Endothelial cell of umbilical vein (primary cell): Measurements from ENCODE around the gene PTPRD. TPM values are rescaled to one million over a fixed set of nuclear protein-coding genes. Genes with fewer than 3 reads are reported as not detected.

Experiments used
- BruUV-seq: library from RNA; stranded (reverse); fragments of 400-500 nt; replicated peaks from 2 replicates; lab custom pipeline; 2021; lab: Mats Ljungman, UMichigan
- CTCF ChIA-PET: fragments of 300-600, 350-600 bp; sonication (Branson Sonifier 250); formaldehyde crosslinking; loops from one replicate; lab custom pipeline; 2021; ENCODE audit warnings: antibody characterized with exemption, inconsistent platforms; lab: Charles Lee
- POLR2A ChIA-PET: fragments of 300-600, 350-600 bp; sonication (Branson Sonifier 250); formaldehyde crosslinking; loops from one replicate; lab custom pipeline; 2021; ENCODE audit warnings: antibody characterized with exemption, inconsistent platforms; lab: Charles Lee
- DNase-seq: peaks from one replicate; pipeline ENCODE4 v3.0.0-alpha.2; 2011; ENCODE audit warnings: low read depth, low spot score
- FAIRE-seq: peaks from 2 replicates; lab custom pipeline; 2011; peaks lifted over from hg19 to GRCh38; lab: Jason Lieb, UNC
- H2AFZ ChIP-seq: 2 replicates; pipeline ENCODE4 v1.6.0; 2012; ENCODE audit warnings: low read depth, low read length, control low read depth, inconsistent platforms
- H3K27ac ChIP-seq: 2 replicates; pipeline ENCODE4 v1.5.1; 2011; ENCODE audit warnings: low read depth, mild to moderate bottlenecking, control low read depth, low read length, moderate library complexity; ENCODE audit not compliant: insufficient read depth
- H3K27me3 ChIP-seq, 2 experiments: 2 replicates each; pipeline versions ENCODE4 v1.6.0 to v1.6.1; 2011; ENCODE audit warnings: low read length in 2 of 2, mixed read lengths in 1 of 2; ENCODE audit not compliant: control insufficient read depth in 2 of 2, insufficient read depth in 2 of 2
- H3K36me3 ChIP-seq, 2 experiments: 2 replicates in 1 of 2; 3 replicates in 1 of 2; pipeline ENCODE4 v1.5.1; 2011; ENCODE audit warnings: low read length in 2 of 2, mild to moderate bottlenecking in 1 of 2, moderate library complexity in 1 of 2; ENCODE audit not compliant: control insufficient read depth in 2 of 2, insufficient read depth in 2 of 2; ENCODE audit errors: extremely low read depth in 1 of 2
- H3K4me1 ChIP-seq: 3 replicates; pipeline ENCODE4 v1.5.1; 2011; ENCODE audit warnings: mild to moderate bottlenecking, low read length; ENCODE audit not compliant: control insufficient read depth, insufficient read depth; ENCODE audit errors: extremely low read depth
- H3K4me2 ChIP-seq: 2 replicates; pipeline ENCODE4 v1.6.1; 2011; ENCODE audit warnings: low read length, control low read depth, mixed read lengths; ENCODE audit not compliant: insufficient read depth
- H3K4me3 ChIP-seq, 3 experiments: fragments of 200-600 bp in 1 of 3; sonication (generic), shearing (Covaris generic) in 1 of 3; replicated peaks in 1 of 3; 2 replicates each; pipeline ENCODE4 v1.5.1; 2011 to 2016; ENCODE audit warnings: control low read depth in 3 of 3, low read length in 3 of 3, mild to moderate bottlenecking in 2 of 3, inconsistent platforms in 1 of 3, low read depth in 1 of 3, moderate library complexity in 1 of 3; ENCODE audit not compliant: insufficient read depth in 1 of 3
- H3K79me2 ChIP-seq: 2 replicates; pipeline ENCODE4 v1.6.0; 2012; ENCODE audit warnings: low read length, inconsistent platforms; ENCODE audit not compliant: control insufficient read depth, insufficient read depth
- H3K9ac ChIP-seq: replicated peaks from 2 replicates; pipeline ENCODE3; 2011; ENCODE audit warnings: low read length, control low read depth; ENCODE audit not compliant: insufficient read depth; ENCODE audit errors: extremely low read depth
- H3K9me1 ChIP-seq: replicated peaks from 3 replicates; pipeline ENCODE4 v1.6.0; 2011; ENCODE audit warnings: mild to moderate bottlenecking, low read length; ENCODE audit not compliant: control insufficient read depth, insufficient read depth; ENCODE audit errors: extremely low read depth
- H3K9me3 ChIP-seq: replicated peaks from 2 replicates; pipeline ENCODE4 v1.5.1; 2012; ENCODE audit warnings: low read length, inconsistent platforms; ENCODE audit not compliant: control insufficient read depth, insufficient read depth
- H4K20me1 ChIP-seq: replicated peaks from 2 replicates; pipeline ENCODE3; 2011; ENCODE audit warnings: mild to moderate bottlenecking, low read length; ENCODE audit not compliant: control insufficient read depth, insufficient read depth; ENCODE audit errors: extremely low read depth
- CTCF ChIP-seq, 2 donors: IDR thresholded peaks; 1 replicate in 1 of 2; 2 replicates in 1 of 2; pipeline ENCODE4 v1.5.1; 2011; ENCODE audit warnings: low read length in 2 of 2, mild to moderate bottlenecking in 2 of 2, moderate library complexity in 2 of 2, control low read depth in 1 of 2, inconsistent platforms in 1 of 2, low read depth in 1 of 2; ENCODE audit not compliant: insufficient read depth in 1 of 2; ENCODE audit errors: extremely low read depth in 1 of 2
- EZH2 ChIP-seq: IDR thresholded peaks from 2 replicates; pipeline ENCODE4 v1.6.1; 2012; ENCODE audit warnings: borderline replicate concordance, low read depth, mild to moderate bottlenecking, moderate library complexity, low read length, inconsistent platforms; ENCODE audit not compliant: severe bottlenecking
- FOS ChIP-seq: IDR thresholded peaks from 2 replicates; pipeline ENCODE4 v1.6.1; 2011; ENCODE audit warnings: mild to moderate bottlenecking, low read length, moderate library complexity, borderline replicate concordance; ENCODE audit not compliant: insufficient read depth
- GATA2 ChIP-seq: IDR thresholded peaks from 2 replicates; pipeline ENCODE4 v1.7.0; 2011; ENCODE audit warnings: low read depth, mild to moderate bottlenecking, moderate library complexity, mixed read lengths, low read length; ENCODE audit not compliant: insufficient read length, insufficient read depth
- JUN ChIP-seq: IDR thresholded peaks from 2 replicates; pipeline ENCODE4 v1.6.1; 2011; ENCODE audit warnings: borderline replicate concordance, low read depth; ENCODE audit not compliant: insufficient read length, insufficient read depth
- MAX ChIP-seq: IDR thresholded peaks from 2 replicates; pipeline ENCODE4 v1.6.1; 2011; ENCODE audit not compliant: insufficient read depth, insufficient read length
- MYC ChIP-seq: IDR thresholded peaks from one replicate; pipeline ENCODE4 v1.6.1; 2011; ENCODE audit warnings: mild to moderate bottlenecking, low read depth, low read length
- POLR2A ChIP-seq: IDR thresholded peaks from 2 replicates; pipeline ENCODE4 v1.6.1; 2012; ENCODE audit warnings: low read depth, mild to moderate bottlenecking, control low read depth, low read length
- POLR2AphosphoS5 ChIP-seq: IDR thresholded peaks from 2 replicates; pipeline ENCODE4 v1.6.1; 2012; ENCODE audit warnings: low read depth, mild to moderate bottlenecking, control low read depth, low read length, moderate library complexity; ENCODE audit not compliant: insufficient read depth
- dilution Hi-C: fragments of 300-500 bp; cut with MboI; formaldehyde crosslinking; loops from one replicate; pipeline ENCODE4 v1.15.0; 2019; ENCODE audit warnings: low sequenced_read_pairs; ENCODE audit not compliant: extremely low pct_ligation_motif_present
- intact Hi-C: fragments of 100-400 bp; cut with micrococcal nuclease; formaldehyde crosslinking; loops from one replicate; pipeline ENCODE4 v1.10.0; 2022
- polyA plus RNA-seq, 4 experiments: library from polyadenylated mRNA; depleted of rRNA in 3 of 4; stranded (reverse) in 3 of 4; unstranded in 1 of 4; fragments of >200 nt; gene quantifications; 2 replicates each; pipeline versions ENCODE4 v1.2.1 to v1.2.3, GENCODE V29; 2011 to 2012; ENCODE audit warnings: missing spikeins in 1 of 4
- total RNA-seq: library from RNA; stranded (reverse); gene quantifications from 2 replicates; pipeline ENCODE4 v1.2.3, GENCODE V29; 2021

Gene PTPRD
- total and polyA plus RNA-seq, 2 donors (not counting 3 experiments of a cell fraction or from before 2014, with no cell fraction given), result 5.5 to 5.7 TPM

GRCh38 chr9:8899511-8899910 lies 1713.3 kb downstream of the PTPRD start:
- Histone ChIP-seq H3K36me3 (no peaks in the 10 kb centered on the region), H3K27ac (no peak overlapping the region), H3K9me3 (no peaks in the 10 kb centered on the region), H2AFZ (no peak overlapping the region), H4K20me1 (no peaks in the 10 kb centered on the region), H3K4me3 (no peak overlapping the region), H3K4me2 (no peak overlapping the region), H3K79me2 (no peaks in the 10 kb centered on the region), H3K27me3 (no peaks in the 10 kb centered on the region), H3K9ac (no peak overlapping the region), H3K4me1 (no peaks in the 10 kb centered on the region), H3K9me1 (no peaks in the 10 kb centered on the region)
- no peak for DNase-seq
- no TSS peak for BruUV-seq
- FAIRE-seq, result no peak
- CTCF ChIA-PET, result no interaction called here
- POLR2A ChIA-PET, result no interaction called here
- dilution Hi-C loops (no loop called here), intact Hi-C loops (no loop called here)
- no peak for TF ChIP-seq MYC
- no peak for TF ChIP-seq FOS
- no peak for TF ChIP-seq MAX
- TF ChIP-seq POLR2A, result no peak
- no peak for TF ChIP-seq CTCF (IDR thresholded peaks at IDR 0.05; ENCODE audit: extremely low read depth in 1 of 2, insufficient read depth in 1 of 2, low read depth in 1 of 2, low read length in 2 of 2)
- TF ChIP-seq GATA2, result no peak
- no peak for TF ChIP-seq POLR2AphosphoS5
- no peak for TF ChIP-seq EZH2
- TF ChIP-seq JUN, result no peak
